Activated CD4-positive, alpha-beta memory T cell treated with anti-CD3 and anti-CD28 coated beads for 36 hours (primary cell): ENCODE measurements around the gene ETV4. TPM values are rescaled to one million over a fixed set of nuclear protein-coding genes. Genes with fewer than 3 reads are reported as not detected.
"Not testable (repeated sequence)": the region's sequence is repeated elsewhere in the genome, so short reads cannot be mapped to it uniquely, and the experiment has no call there.

Experiments
- CTCF ChIA-PET: fragments of 350-600 bp; sonication (Branson Sonifier 250); formaldehyde crosslinking; loops from one replicate; lab custom pipeline; 2021; ENCODE audit warnings: antibody characterized with exemption, inconsistent platforms; lab: Charles Lee
- POLR2A ChIA-PET: fragments of 350-600 bp; sonication (Branson Sonifier 250); formaldehyde crosslinking; loops from one replicate; lab custom pipeline; 2021; ENCODE audit warnings: antibody characterized with exemption; lab: Charles Lee
- DNase-seq: peaks from one replicate; pipeline ENCODE4 v3.0.0-alpha.2; 2020
- H3K27ac Mint-ChIP-seq: one replicate; pipeline ENCODE4 v1.8.0; 2021; ENCODE audit warnings: mixed read lengths
- H3K27me3 Mint-ChIP-seq: one replicate; pipeline ENCODE4 v1.8.0; 2021; ENCODE audit warnings: mixed read lengths
- H3K36me3 Mint-ChIP-seq: one replicate; pipeline ENCODE4 v1.8.0; 2021; ENCODE audit warnings: mixed read lengths
- H3K4me1 Mint-ChIP-seq: one replicate; pipeline ENCODE4 v1.8.0; 2021; ENCODE audit warnings: low read depth, mixed read lengths
- H3K4me3 Mint-ChIP-seq: one replicate; pipeline ENCODE4 v1.8.0; 2021; ENCODE audit warnings: mild to moderate bottlenecking, mixed read lengths
- H3K9me3 Mint-ChIP-seq: one replicate; pipeline ENCODE4 v1.8.0; 2021; ENCODE audit warnings: mixed read lengths
- intact Hi-C: fragments of 100-400 bp; cut with micrococcal nuclease; formaldehyde crosslinking; loops from one replicate; pipeline ENCODE4 v1.15.1; 2023
- total RNA-seq, 2 experiments: library from RNA; stranded (reverse); gene quantifications; one replicate each; pipeline ENCODE4 v1.2.3, GENCODE V29; 2021

The ETV4 gene
- total RNA-seq, 2 experiments from 2014 or later: 2.7 to 4.2 TPM

DNA sequence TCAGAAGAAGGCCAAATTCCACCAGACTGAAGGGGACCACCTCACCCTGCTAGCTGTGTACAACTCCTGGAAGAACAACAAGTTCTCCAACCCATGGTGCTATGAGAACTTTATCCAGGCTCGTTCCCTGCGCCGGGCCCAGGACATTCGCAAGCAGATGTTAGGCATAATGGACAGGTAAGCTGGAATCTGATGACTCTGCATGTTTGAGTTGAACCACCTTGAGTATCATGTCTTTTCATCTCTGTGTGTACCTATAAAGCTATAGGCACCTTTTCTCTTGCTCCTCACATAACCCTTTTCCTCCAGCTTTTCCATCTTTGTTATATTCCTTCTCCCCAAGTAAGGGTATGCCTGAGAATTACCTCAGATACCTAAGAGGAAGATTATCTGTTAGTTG, 24.8 kb downstream of the ETV4 start:
- H3K27me3 Mint-ChIP-seq: no peaks in the 10 kb centered on the region
- peaks cover 13% of the 10 kb centered on the region for H3K4me1 Mint-ChIP-seq
- peaks cover 46% of the 10 kb centered on the region for H3K36me3 Mint-ChIP-seq

DNA sequence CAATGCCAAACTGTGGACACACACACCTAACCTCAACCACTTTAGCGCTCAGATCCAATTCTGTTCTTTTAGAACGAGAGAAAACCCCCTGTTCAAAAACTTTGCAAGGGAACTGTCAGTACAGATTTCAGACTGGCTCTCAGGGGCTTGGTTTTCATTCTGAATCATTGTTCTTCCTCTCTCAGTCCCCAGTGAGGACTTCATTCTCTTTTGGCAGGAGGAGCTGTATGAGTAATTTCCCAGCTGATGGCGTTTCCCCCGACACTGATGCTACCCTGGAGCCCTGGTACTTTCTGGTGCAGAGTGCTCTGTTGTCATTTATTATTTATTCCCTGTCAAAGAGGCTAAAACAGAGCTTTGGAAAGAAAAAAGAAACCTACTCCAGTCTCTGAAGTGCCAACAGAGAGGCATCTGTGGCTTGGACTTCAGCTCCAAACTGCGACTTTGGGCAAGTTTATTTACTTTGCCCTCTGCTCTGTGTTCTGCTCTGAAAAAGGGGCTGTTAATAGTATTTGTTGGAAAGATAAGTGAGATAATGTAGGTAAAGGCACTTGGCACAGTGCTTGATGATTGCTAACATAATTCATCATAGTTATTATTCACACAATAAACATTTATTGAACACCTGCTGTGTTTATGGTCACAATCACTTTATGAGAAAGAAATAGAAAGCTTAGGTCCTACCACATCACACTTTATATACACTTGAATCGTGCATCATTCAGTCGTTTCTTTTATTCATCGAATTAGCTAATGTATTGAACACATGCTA, 28.3 kb downstream of the ETV4 start:
- no peak overlapping the region for H3K4me3 Mint-ChIP-seq
- POLR2A ChIA-PET: no interaction called here
- CTCF ChIA-PET: interaction anchor here (0.7 to 1.0 kb wide), 2 partner anchors 44 to 59 kb away, joined by 3 read pairs; no protein-coding TSS in a partner anchor
- no peaks in the 10 kb centered on the region for H3K27me3 Mint-ChIP-seq
- peaks cover 13% of the 10 kb centered on the region for H3K4me1 Mint-ChIP-seq
- peak overlapping the region; percentile 2 for H3K27ac Mint-ChIP-seq
- intact Hi-C loops: no loop called here
- DNase-seq: peak; percentile 33
- no peaks in the 10 kb centered on the region for H3K9me3 Mint-ChIP-seq
- peaks cover 38% of the 10 kb centered on the region for H3K36me3 Mint-ChIP-seq

More for the DNA sequence above, 24.8 kb downstream of the ETV4 start:
- no peak for DNase-seq
- intact Hi-C loops: no loop called here
- Mint-ChIP-seq H3K9me3 (no peaks in the 10 kb centered on the region), H3K4me3 (no peak overlapping the region), H3K27ac (no peak overlapping the region)
- ChIA-PET POLR2A (no interaction called here), CTCF (no interaction called here)

DNA sequence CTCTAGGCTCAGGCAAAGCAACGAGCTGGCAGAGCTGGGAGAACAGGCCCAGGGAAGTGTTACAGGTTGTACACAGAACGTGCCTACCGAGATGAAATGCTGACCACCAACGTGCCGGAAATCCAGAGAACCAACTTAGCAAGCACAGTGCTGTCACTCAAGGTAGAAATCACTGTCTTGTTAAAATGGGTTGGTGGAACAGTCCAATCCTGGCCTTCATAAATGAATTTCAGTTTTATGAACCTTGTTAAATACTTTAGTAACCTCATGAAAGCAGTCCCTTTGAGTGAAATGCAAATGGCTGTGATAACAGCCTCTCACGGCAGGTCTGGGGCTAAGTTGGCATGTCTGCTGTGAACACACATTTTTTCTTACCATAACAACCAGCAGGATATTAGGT, 29.0 kb downstream of the ETV4 start:
- CTCF ChIA-PET: no interaction called here
- H3K36me3 Mint-ChIP-seq: peaks cover 41% of the 10 kb centered on the region
- intact Hi-C loops: no loop called here

DNA sequence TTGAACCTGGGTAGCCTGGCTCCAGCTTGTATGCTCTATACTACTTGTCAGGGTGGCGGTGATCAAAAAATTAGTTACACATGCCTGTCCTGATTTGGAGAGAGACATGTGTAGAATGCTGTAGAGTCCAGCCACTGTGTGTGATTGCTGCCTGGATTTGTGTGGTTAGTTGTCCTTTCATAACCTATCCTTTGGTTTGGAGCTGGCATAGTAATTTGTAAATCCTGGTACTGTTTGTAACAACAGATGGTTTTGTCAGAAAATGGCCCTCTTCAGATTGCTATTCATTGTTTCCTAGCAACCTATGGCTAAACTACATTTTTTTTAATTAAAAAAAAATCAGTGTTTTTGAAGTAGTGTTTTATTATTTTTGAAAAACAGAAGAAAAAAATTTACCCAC, 30.5 kb downstream of the ETV4 start:
- H3K36me3 Mint-ChIP-seq: peaks cover 34% of the 10 kb centered on the region
- no peak overlapping the region for H3K4me3 Mint-ChIP-seq
- H3K27me3 Mint-ChIP-seq: no peaks in the 10 kb centered on the region
- no peak for DNase-seq
- ChIA-PET CTCF (interaction anchor here (2.7 kb wide), 1 partner anchor 158 kb away, joined by 7 read pairs; no protein-coding TSS in a partner anchor), POLR2A (interaction anchor here (0.6 kb wide), 1 partner anchor 75 kb away, joined by 3 read pairs; no protein-coding TSS in a partner anchor)
- peaks cover 13% of the 10 kb centered on the region for H3K4me1 Mint-ChIP-seq
- H3K9me3 Mint-ChIP-seq: no peaks in the 10 kb centered on the region
- no peak overlapping the region for H3K27ac Mint-ChIP-seq
- intact Hi-C loops: no loop called here

More for the DNA sequence above, 29.0 kb downstream of the ETV4 start:
- DNase-seq: no peak
- no peak overlapping the region for H3K27ac Mint-ChIP-seq
- peaks cover 13% of the 10 kb centered on the region for H3K4me1 Mint-ChIP-seq
- H3K4me3 Mint-ChIP-seq: no peak overlapping the region
- H3K27me3 Mint-ChIP-seq: no peaks in the 10 kb centered on the region
- POLR2A ChIA-PET: no interaction called here
- no peaks in the 10 kb centered on the region for H3K9me3 Mint-ChIP-seq

DNA sequence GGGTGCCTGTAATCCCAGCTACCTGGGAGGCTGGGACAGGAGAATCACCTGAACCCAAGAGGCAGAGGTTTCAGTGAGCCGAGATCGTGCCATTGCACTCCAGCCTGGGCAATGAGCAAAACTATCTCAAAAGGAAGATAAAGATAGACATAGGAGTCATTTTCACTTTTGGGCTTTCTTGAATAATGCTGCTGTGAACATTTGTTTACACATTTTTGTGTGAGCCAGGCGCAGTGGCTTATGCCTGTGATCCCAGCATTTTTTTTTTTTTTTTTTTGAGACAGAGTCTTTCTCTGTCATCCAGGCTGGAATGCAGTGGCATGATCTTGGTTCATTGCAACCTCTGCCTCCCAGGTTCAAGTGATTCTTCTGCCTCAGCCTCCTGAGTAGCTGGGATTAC, 34.9 kb downstream of the ETV4 start:
- H3K27ac Mint-ChIP-seq, H3K27me3 Mint-ChIP-seq, H3K9me3 Mint-ChIP-seq, H3K4me1 Mint-ChIP-seq, POLR2A ChIA-PET, CTCF ChIA-PET, intact Hi-C loops, H3K4me3 Mint-ChIP-seq, DNase-seq: not testable (repeated sequence)
- H3K36me3 Mint-ChIP-seq: peaks cover 28% of the 10 kb centered on the region

DNA sequence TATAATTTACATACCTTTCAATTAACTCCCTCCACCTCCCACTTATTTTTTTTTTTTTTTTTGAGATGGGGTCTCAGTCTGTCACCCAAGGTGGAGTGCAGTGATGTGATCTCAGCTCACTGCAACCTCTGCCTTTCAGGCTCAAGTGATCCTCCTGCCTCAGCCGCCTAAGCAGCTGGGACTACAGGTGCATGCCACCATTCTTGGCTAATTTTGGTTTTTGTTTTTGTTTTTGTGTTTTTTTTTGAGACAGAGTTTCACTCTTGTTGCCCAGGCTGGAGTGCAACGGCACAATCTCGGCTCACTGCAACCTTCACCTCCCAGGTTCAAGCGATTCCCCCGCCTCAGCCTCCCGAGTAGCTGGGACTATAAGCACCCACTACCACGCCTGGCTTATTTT, 36.7 kb downstream of the ETV4 start:
- H3K4me3 Mint-ChIP-seq, intact Hi-C loops, H3K4me1 Mint-ChIP-seq, H3K27ac Mint-ChIP-seq, H3K9me3 Mint-ChIP-seq, H3K27me3 Mint-ChIP-seq, DNase-seq, POLR2A ChIA-PET: not testable (repeated sequence)
- H3K36me3 Mint-ChIP-seq: peaks cover 33% of the 10 kb centered on the region
- CTCF ChIA-PET: interaction anchor here (0.9 kb wide), 1 partner anchor 257 kb away, joined by 3 read pairs; no protein-coding TSS in a partner anchor

DNA sequence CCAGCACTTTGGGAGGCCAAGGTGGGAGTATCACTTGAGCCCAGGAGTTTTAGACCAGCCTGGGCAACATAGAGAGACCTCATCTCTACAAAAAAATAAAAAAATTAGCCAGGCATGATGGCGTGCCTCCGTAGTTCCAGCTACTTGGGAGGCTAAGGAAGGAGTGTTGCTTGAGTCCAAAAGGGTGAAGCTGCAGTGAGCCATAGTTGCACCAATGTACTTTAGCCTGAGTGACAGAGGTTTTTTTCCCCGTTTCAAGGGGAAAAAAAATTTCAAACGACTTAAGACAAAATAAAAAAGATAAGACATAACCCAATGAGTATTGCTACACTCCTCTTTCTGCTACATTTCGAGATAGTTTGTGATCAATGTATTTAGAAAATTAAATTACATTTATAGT, 55.5 kb downstream of the ETV4 start:
- CTCF ChIA-PET: interaction anchor here (1.3 kb wide), 2 partner anchors 13 to 276 kb away, joined by 3 to 4 read pairs; no protein-coding TSS in a partner anchor
- Mint-ChIP-seq H3K36me3 (peaks cover 35% of the 10 kb centered on the region), H3K27me3 (no peaks in the 10 kb centered on the region), H3K4me1 (peaks cover 4% of the 10 kb centered on the region), H3K4me3 (no peak overlapping the region), H3K9me3 (no peaks in the 10 kb centered on the region), H3K27ac (no peak overlapping the region)
- intact Hi-C loops: no loop called here
- no peak for DNase-seq
- POLR2A ChIA-PET: interaction anchor here (0.6 kb wide), 1 partner anchor 43 kb away, joined by 3 read pairs; no protein-coding TSS in a partner anchor

DNA sequence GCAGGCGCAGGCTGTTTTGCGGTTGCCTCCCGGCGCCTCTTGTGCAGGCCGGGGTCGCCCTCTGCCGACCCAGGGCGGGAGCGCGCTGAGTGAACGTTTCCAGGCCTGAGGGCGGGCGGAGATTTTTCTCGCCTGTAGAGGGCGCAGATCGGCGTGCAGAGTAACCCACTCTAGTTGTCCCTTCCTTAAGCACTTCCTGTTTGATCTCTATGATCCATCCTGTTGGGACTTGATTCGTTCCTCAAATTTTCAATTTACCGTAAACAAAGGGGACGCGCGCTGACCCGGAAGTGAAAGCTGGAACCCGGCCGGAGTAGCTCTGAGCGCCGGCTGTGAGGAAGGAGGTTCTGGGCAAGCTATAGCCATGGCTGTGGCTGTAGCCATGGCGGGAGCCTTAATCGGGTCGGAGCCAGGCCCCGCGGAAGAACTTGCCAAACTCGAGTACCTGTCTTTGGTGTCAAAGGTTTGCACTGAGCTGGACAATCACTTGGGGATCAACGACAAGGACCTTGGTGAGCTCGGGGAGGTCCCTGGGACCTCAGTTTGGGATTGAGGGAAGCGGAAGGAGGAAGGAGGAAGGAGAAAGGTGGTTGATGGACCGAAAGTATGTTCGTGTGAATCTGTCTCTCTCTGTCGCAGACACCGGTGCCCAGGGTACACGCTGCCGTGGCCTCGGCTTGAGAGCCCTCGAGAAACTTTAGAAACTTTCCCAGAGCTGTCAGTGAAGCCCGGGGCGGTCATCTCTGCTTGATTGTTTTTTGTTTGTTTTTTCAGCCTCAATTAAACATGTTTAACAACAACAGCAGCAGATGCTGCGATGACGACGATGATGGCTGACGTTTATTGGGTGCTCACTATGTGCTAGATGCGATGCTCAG, 62.2 kb downstream of the ETV4 start, which contains the start of gene DHX8:
Gene DHX8, plus strand, starts transcription at position 302 of the 878 bp plus-strand sequence. Its CDS starts 63 bp downstream, at position 365.
- POLR2A ChIA-PET: interaction anchor here (0.5 to 4.2 kb wide), 10 partner anchors 85 to 531 kb away, joined by 3 to 47 read pairs (median 6); partner anchors contain the start of genes ARL4D and TMEM101
- DNase-seq: peak; percentile 99
- H3K36me3 Mint-ChIP-seq: peaks cover 6% of the 10 kb centered on the region

DNA sequence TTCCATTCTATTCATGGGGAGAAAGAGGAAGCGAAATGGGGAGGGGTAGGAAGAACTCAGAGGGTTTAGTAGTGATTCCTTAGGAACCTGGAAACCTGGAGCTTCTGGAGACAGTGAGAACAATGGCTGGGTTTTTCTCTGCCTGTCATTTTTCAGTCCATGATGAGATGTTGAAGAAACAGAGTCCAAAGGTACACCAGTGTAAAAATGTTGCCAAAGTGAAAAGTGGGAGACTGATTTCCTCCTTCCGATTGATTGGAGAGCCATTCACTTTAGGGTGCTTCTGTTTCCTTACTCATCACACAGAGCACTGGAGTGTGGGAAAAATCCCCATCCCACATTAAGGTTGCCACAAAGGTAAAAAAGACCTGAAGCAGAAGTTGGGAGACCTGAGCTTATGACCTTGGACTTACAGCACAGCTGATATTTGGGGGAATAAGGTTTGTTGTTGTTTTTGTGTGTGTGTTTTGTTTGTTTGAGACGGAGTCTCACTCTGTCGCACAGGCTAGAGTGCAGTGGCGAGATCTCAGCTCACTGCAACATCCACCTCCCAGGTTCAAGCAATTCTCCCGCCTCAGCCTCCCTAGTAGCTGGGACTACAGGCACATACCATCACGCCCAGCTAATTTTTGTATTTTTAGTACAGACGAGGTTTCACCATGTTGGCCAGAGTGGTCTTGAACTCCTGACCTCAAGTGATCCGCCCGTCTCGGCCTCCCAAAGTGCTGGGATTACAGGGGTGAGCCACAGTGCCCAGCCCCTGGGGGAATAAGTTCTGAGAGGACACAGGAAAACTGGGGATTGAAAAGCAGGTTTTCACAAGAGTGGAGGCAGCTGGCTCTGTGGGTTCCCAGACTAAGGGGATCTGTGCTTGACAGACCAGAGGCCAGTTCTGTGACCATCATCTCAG, 63.8 kb downstream of the ETV4 start:
- no peaks in the 10 kb centered on the region for H3K27me3 Mint-ChIP-seq
- no peak overlapping the region for H3K27ac Mint-ChIP-seq
- H3K4me3 Mint-ChIP-seq: no peak overlapping the region
- DNase-seq: no peak
- intact Hi-C loops: loop anchor here (1.0 to 10.0 kb wide), 7 partner anchors 84 to 312 kb away; partner anchors contain the start of genes ARL4D, NBR1 and TMEM106A
- H3K9me3 Mint-ChIP-seq: no peaks in the 10 kb centered on the region
- peaks cover 18% of the 10 kb centered on the region for H3K4me1 Mint-ChIP-seq
- ChIA-PET CTCF (interaction anchor here (0.6 to 7.2 kb wide), 7 partner anchors 88 to 212 kb away, joined by 3 to 261 read pairs (median 6); partner anchors contain the start of gene ARL4D), POLR2A (interaction anchor here (0.6 to 4.2 kb wide), 6 partner anchors 84 to 481 kb away, joined by 3 to 47 read pairs (median 6); partner anchors contain the start of gene ARL4D)
- peaks cover 6% of the 10 kb centered on the region for H3K36me3 Mint-ChIP-seq

More for the DNA sequence above, 62.2 kb downstream of the ETV4 start, which contains the start of gene DHX8:
- peak within 1 kb of the TSS; percentile 99 for H3K4me3 Mint-ChIP-seq
- CTCF ChIA-PET: interaction anchor here (0.6 to 7.2 kb wide), 51 partner anchors 9 to 726 kb away, joined by 3 to 261 read pairs (median 4); partner anchors contain the start of genes ARL4D, ETV4, PSME3 and RPL27
- no peaks in the 10 kb centered on the region for H3K27me3 Mint-ChIP-seq
- H3K27ac Mint-ChIP-seq: peak within 1 kb of the TSS; percentile 95
- no peaks in the 10 kb centered on the region for H3K9me3 Mint-ChIP-seq
- intact Hi-C loops: loop anchor here (1.0 to 10.0 kb wide), 7 partner anchors 86 to 313 kb away; partner anchors contain the start of genes ARL4D, NBR1 and TMEM106A
- H3K4me1 Mint-ChIP-seq: peaks cover 18% of the 10 kb centered on the region

DNA sequence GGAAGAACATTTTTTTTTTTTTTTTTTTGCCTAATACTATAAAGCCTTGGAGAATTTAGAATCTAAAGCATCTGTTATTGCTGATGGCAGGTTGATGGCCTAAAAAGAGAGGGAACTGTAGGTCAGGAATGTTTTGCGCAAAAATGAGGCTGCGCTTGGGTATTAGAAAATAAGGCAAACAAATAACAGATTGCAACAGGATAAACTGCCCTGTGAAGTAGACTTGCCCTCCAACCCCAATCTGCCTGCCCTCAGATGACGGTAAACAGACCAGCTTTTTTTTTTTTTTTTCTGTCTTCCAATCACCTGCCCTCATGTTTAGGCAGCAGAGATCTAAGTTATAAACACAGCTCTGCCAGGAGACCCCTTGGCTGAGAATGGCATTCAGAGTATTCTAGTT, 66.2 kb downstream of the ETV4 start:
- Mint-ChIP-seq H3K27ac (no peak overlapping the region), H3K4me1 (peaks cover 9% of the 10 kb centered on the region), H3K9me3 (no peaks in the 10 kb centered on the region), H3K27me3 (no peaks in the 10 kb centered on the region), H3K4me3 (no peak overlapping the region), H3K36me3 (peaks cover 6% of the 10 kb centered on the region)
- CTCF ChIA-PET: interaction anchor here (7.2 kb wide), 1 partner anchor 85 kb away, joined by 261 read pairs; the partner anchor contains the start of gene ARL4D
- no peak for DNase-seq
- POLR2A ChIA-PET: no interaction called here
- intact Hi-C loops: loop anchor here (10.0 kb wide), 1 partner anchor 265 kb away; the partner anchor contains the start of gene TMEM106A
